GM21423 (cell line): ENCODE results near the gene TXNRD2.
"Not testable (repeated sequence)": the region's sequence is repeated elsewhere in the genome, so short reads cannot be mapped to it uniquely, and the experiment has no call there.

Experiments
- ATAC-seq: cut with Tn5 transposase; IDR thresholded peaks from one replicate; pipeline ENCODE4 v1.9.1; 2021; ENCODE audit warnings: mild to moderate bottlenecking, moderate library complexity; ENCODE audit not compliant: unreplicated experiment

The TXNRD2 gene

GRCh38 chr22:19850763-19851109 is 90.9 kb downstream of the TXNRD2 start:
- no peak for ATAC-seq

- ATAC-seq, result no peak
Observed at GRCh38 chr22:19849835-19850762, 91.5 kb downstream of the TXNRD2 start.

- ATAC-seq, result no peak
Observed at GRCh38 chr22:19848298-19849224, 93.1 kb downstream of the TXNRD2 start.

GRCh38 chr22:19847345-19847632 is 94.3 kb downstream of the TXNRD2 start:
- ATAC-seq, result no peak

GRCh38 chr22:19846620-19847344 is 94.8 kb downstream of the TXNRD2 start:
- no peak for ATAC-seq

- no peak for ATAC-seq
Observed at GRCh38 chr22:19845054-19845722, 96.4 kb downstream of the TXNRD2 start.

- ATAC-seq, result no peak
Observed at GRCh38 chr22:19844377-19845053, 97.1 kb downstream of the TXNRD2 start.

- ATAC-seq, result no peak
Observed at GRCh38 chr22:19843857-19844376, 97.7 kb downstream of the TXNRD2 start.

- ATAC-seq, result no peak
Observed at GRCh38 chr22:19843107-19843856, 98.3 kb downstream of the TXNRD2 start.

- no peak for ATAC-seq
Observed at GRCh38 chr22:19842393-19843106, 99.1 kb downstream of the TXNRD2 start.

GRCh38 chr22:19841641-19842392 is 99.8 kb downstream of the TXNRD2 start:
- no peak for ATAC-seq

- no peak for ATAC-seq
Observed at GRCh38 chr22:19840955-19841640, 100.5 kb downstream of the TXNRD2 start.

GRCh38 chr22:19840059-19840458 is 101.6 kb downstream of the TXNRD2 start:
- no peak for ATAC-seq

- no peak for ATAC-seq
Observed at GRCh38 chr22:19837915-19838314, 103.7 kb downstream of the TXNRD2 start.

GRCh38 chr22:19836512-19836911 is 105.1 kb downstream of the TXNRD2 start:
- no peak for ATAC-seq

- ATAC-seq, result no peak
Observed at GRCh38 chr22:19834599-19834998, 107.0 kb downstream of the TXNRD2 start.

- ATAC-seq, result not testable (repeated sequence)
Observed at GRCh38 chr22:19833327-19833726, 108.3 kb downstream of the TXNRD2 start.
